Stomach (tissue), 9 donors: ENCODE data around the gene MPV17. TPM values are rescaled to one million over a fixed set of nuclear protein-coding genes. Genes with fewer than 3 reads are reported as not detected.
"Not testable (repeated sequence)": the region's sequence is repeated elsewhere in the genome, so short reads cannot be mapped to it uniquely, and the experiment has no call there.

Experiments
- DNase-seq, 2 donors: peaks; one replicate each; pipeline versions ENCODE4 v3.0.0 to v3.0.0-alpha.2; 2013 to 2019
- H3K27ac ChIP-seq, 5 donors: fragments of 200-600 bp in 4 of 5; sonication (generic) in 4 of 5; one replicate each; pipeline ENCODE4 v1.5.1; 2013 to 2019; ENCODE audit warnings: mild to moderate bottlenecking in 1 of 5, moderate library complexity in 1 of 5
- H3K27me3 ChIP-seq, 3 donors: fragments of 200-600 bp; sonication (generic); one replicate each; pipeline ENCODE4 v1.5.1; 2017 to 2019; ENCODE audit warnings: mixed run types in 1 of 3
- H3K36me3 ChIP-seq, 4 donors: fragments of 200-600 bp; sonication (generic); 1 replicate in 3 of 4; 2 replicates in 1 of 4; pipeline ENCODE4 v1.5.1; 2016 to 2019
- H3K4me1 ChIP-seq, 4 donors: fragments of 200-600 bp; sonication (generic); one replicate each; pipeline ENCODE4 v1.5.1; 2016 to 2019
- H3K4me3 ChIP-seq, 4 donors: fragments of 200-600 bp; sonication (generic) in 3 of 4; one replicate each; pipeline ENCODE4 v1.5.1; 2016 to 2019; ENCODE audit warnings: mild to moderate bottlenecking in 1 of 4
- H3K9me3 ChIP-seq, 4 donors: fragments of 200-600 bp; sonication (generic); one replicate each; pipeline ENCODE4 v1.5.1; 2016 to 2019
- CTCF ChIP-seq, 7 experiments: fragments of 450-650 bp in 4 of 7; fragments of 200-600 bp in 3 of 7; sonication (generic) in 3 of 7; IDR thresholded peaks; one replicate each; pipeline ENCODE4 v1.5.1; 2016 to 2019; ENCODE audit warnings: antibody characterized with exemption in 7 of 7, control low read depth in 2 of 7, mild to moderate bottlenecking in 1 of 7
- EP300 ChIP-seq: sonication (generic); formaldehyde crosslinking; IDR thresholded peaks from one replicate; pipeline ENCODE4 v1.6.1; 2017; ENCODE audit warnings: antibody characterized with exemption
- POLR2A ChIP-seq, 4 donors: fragments of 450-650 bp; IDR thresholded peaks; one replicate each; pipeline ENCODE4 v1.6.1; 2016; ENCODE audit warnings: antibody characterized with exemption in 4 of 4, control low read depth in 2 of 4, mild to moderate bottlenecking in 1 of 4, moderate library complexity in 1 of 4
- POLR2AphosphoS5 ChIP-seq, 3 donors: sonication (generic); formaldehyde crosslinking; IDR thresholded peaks; one replicate each; pipeline ENCODE4 v1.6.1; 2016; ENCODE audit warnings: antibody characterized with exemption in 3 of 3
- WGBS, 5 donors: extraction: QIAGEN DNeasy Blood & Tissue Kit in 3 of 5; methylation state at CpG; one replicate each; pipeline versions ENCODE4 v1.1.5 to v1.1.7; 2013 to 2018; 5-methylcytosine and 5-hydroxymethylcytosine counted together
- intact Hi-C: fragments of 100-400 bp; cut with DNase I; formaldehyde crosslinking; loops from one replicate; pipeline ENCODE4 v1.15.1; 2023; ENCODE audit warnings: low total_unique reads
- polyA plus RNA-seq, 3 donors: library from polyadenylated mRNA; stranded (reverse); fragments of 200-250 nt; gene quantifications; one replicate each; pipeline ENCODE4 v1.2.3, GENCODE V29; 2013
- total RNA-seq, 5 donors: library from RNA; depleted of rRNA; stranded (reverse); fragments of >200 nt; gene quantifications; one replicate each; pipeline versions ENCODE4 v1.1.0 to v1.2.3, GENCODE V29; 2014 to 2016
- donor health status: healthy with polysubstance abuse.
- donor health status: Bipolar disorder and iron deficiency.
- donor health status: healthy.

Gene MPV17
- total and polyA plus RNA-seq, 8 donors: 8.7 to 98.0 (median 58.5) TPM

GRCh38 chr2:27356056-27356381, 33.1 kb upstream of the MPV17 start:
- H3K9me3 ChIP-seq: no peaks in the 10 kb centered on the region
- H3K27ac ChIP-seq: peak overlapping the region; percentile 90 to 97 (median 94)
- H3K4me3 ChIP-seq: peak overlapping the region; percentile 92 to 99 (median 96)
- WGBS, 5 donors: 0 to 2% (median 1%) methylated on average over 12 of the region's 12 CpGs
- peak; percentile 43 to 68 for DNase-seq
- no peaks in the 10 kb centered on the region for H3K27me3 ChIP-seq
- intact Hi-C loops: no loop called here
- TF ChIP-seq EP300 (no peak), POLR2AphosphoS5 (IDR thresholded peaks at IDR 0.05) (no peak), POLR2A (IDR thresholded peaks at IDR 0.05) (no peak), CTCF (IDR thresholded peaks at IDR 0.05) (no peak)
- peaks cover 24 to 65% (median 53%) of the 10 kb centered on the region in 4 donors for H3K4me1 ChIP-seq
- H3K36me3 ChIP-seq: no peaks in the 10 kb centered on the region

- Histone ChIP-seq H3K27me3 (no peaks in the 10 kb centered on the region), H3K27ac (peak overlapping the region in 1 of 5 donors; percentile 18), H3K4me3 (no peak overlapping the region), H3K4me1 (peaks cover 24 to 76% (median 60%) of the 10 kb centered on the region in 4 donors), H3K9me3 (no peaks in the 10 kb centered on the region), H3K36me3 (peaks cover 0 to 6% (median 3%) of the 10 kb centered on the region in 4 donors)
- no peak for DNase-seq
- no peak for TF ChIP-seq POLR2A (IDR thresholded peaks at IDR 0.05)
- TF ChIP-seq EP300: no peak
- TF ChIP-seq CTCF (IDR thresholded peaks at IDR 0.05): no peak
- no peak for TF ChIP-seq POLR2AphosphoS5 (IDR thresholded peaks at IDR 0.05)
- intact Hi-C loops: no loop called here
- 71 to 92% (median 89%) methylated on average over 7 of the region's 7 CpGs for WGBS, 5 donors
These were observed 31.7 kb upstream of the MPV17 start for GRCh38 chr2:27354597-27354927.

- Histone ChIP-seq H3K4me1 (peaks cover 24 to 76% (median 60%) of the 10 kb centered on the region in 4 donors), H3K27me3 (no peaks in the 10 kb centered on the region), H3K36me3 (peaks cover 0 to 10% (median 3%) of the 10 kb centered on the region in 4 donors), H3K27ac (peak overlapping the region in 1 of 5 donors; percentile 18), H3K4me3 (no peak overlapping the region), H3K9me3 (no peaks in the 10 kb centered on the region)
- DNase-seq: no peak
- TF ChIP-seq CTCF (IDR thresholded peaks at IDR 0.05): no peak
- TF ChIP-seq POLR2AphosphoS5 (IDR thresholded peaks at IDR 0.05): no peak
- no peak for TF ChIP-seq EP300
- TF ChIP-seq POLR2A (IDR thresholded peaks at IDR 0.05): no peak
- 65 to 76% (median 71%) methylated on average over 7 of the region's 7 CpGs for WGBS, 5 donors
- intact Hi-C loops: no loop called here
These were observed 31.1 kb upstream of the MPV17 start for GRCh38 chr2:27353762-27354596.

GRCh38 chr2:27353386-27353761, 30.5 kb upstream of the MPV17 start:
- H3K27me3 ChIP-seq, H3K9me3 ChIP-seq, intact Hi-C loops, H3K27ac ChIP-seq, H3K4me3 ChIP-seq, DNase-seq, H3K36me3 ChIP-seq: not testable (repeated sequence)
- peaks cover 24 to 74% (median 59%) of the 10 kb centered on the region in 4 donors for H3K4me1 ChIP-seq
- WGBS, 5 donors: 93 to 97% (median 96%) methylated on average over 5 of the region's 5 CpGs
